Stimulated activated CD4-positive, alpha-beta T cell treated with anti-CD3 and anti-CD28 coated beads, Interleukin-1b, Interleukin-23, amount 100 ng/mL, for 1 hour (primary cell): ENCODE data around the gene KIAA0513.

Source experiments
- DNase-seq, 2 donors: peaks; one replicate each; pipeline ENCODE4 v3.0.0-alpha.2; 2020; ENCODE audit warnings: low read depth in 2 of 2

The KIAA0513 gene

DNA sequence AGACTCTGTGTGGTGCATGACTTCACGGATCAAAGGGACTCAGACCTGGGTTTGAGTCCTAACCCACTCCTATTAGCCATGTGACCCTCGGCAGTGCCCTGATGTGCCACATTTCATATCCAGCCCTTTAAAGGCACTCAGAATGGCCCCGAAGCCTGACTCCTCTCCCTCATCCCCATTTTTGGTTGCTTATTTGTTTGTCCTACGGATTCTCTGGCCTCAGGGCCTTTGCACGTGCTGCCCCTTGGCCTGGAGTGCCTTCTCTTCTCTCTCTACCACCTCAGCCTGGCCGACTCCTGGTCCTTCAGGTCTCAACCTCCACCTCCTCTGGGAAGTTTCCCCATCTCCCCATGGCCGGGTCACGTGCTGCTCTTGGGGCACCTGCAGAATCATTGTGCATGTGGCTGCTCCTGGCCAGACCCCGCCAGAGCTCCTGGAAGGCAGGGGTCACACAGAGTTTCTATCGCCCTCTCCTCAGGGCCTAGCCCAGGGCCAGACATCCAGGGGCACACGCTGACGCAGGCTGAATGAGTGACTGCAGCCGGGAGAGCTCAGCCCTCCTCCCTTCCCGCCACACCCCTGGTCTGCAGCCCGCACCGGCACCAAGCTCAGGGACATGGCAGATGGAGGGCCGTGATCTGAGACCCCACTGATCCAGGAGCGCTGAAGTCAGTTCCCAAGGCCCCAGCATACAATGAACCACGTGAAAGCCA lies 106.6 kb downstream of the KIAA0513 start:
- no peak for DNase-seq

DNA sequence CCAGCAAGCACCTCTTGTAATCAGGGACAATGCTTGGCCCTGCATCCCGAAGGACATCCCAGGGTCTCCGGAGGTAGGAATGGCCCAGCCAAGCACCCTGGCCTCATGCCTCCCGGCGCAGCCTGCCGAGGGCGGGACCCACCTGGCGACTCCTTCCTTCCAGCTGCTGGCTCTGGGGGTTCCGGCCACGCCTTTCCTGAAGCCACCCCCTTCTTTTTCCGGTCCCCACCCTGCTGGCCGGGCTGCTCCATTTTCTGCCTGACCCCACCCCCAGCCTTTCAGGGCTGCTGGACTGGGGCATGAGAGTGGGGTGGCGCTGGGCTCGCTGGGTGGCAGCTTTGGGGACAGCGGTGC lies 107.2 kb downstream of the KIAA0513 start:
- DNase-seq: no peak

DNA sequence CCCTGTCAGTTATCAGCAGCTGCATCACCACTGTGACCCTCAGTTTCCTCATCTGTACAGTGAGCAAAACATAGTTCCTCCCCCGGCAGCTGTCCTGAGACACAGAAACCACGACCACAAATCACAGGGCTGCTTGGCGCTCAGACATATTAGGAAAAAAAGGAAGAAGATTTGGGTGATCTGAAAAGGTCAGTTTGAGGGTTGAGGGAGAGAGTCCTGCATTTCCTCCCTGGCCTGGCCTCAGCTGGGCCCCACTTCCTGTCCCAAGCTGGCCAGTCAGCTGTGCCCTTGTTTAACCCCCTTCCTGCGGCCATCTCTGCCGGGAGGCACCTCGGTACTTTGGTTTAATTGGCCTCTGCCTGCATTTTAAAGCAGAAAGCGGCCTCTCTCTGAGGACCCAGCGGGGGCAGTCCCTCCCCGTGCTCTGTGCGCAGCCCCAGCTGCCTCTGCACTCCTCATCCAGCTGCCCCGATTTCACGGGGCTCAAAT lies 108.7 kb downstream of the KIAA0513 start:
- DNase-seq: no peak

DNA sequence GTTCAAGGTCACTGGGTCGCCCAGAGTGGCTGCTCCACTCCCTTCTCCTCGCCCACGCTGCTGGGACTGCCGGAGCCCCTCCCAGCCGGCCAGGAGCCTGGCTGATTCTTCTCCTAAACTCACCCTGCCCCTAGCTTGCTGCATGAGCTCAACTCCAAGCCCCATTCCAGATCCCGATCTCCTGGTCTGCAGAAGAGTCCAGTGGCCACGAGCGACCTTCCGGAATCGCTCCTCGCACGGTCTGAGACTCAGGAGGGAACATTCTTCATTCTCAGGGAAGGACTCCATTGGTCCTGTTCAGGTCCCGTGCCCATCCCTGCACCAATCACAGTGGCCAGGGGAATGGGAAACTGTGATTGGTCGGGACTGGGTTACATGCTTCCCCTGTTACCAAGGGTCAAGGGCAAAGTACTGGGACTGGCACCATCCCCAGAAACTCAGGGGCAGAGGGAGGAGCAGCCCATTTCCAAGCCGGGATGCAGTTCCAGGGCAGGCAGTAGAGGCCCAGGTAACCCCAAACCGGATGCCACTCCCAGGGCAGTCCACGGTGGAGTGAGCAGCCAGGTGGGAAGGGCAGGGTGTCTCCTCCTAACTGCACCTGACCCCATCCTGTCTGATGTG lies 109.2 kb downstream of the KIAA0513 start:
- DNase-seq: no peak

GRCh38 chr16:85137323-85138072 lies 109.9 kb downstream of the KIAA0513 start:
- no peak for DNase-seq

DNA sequence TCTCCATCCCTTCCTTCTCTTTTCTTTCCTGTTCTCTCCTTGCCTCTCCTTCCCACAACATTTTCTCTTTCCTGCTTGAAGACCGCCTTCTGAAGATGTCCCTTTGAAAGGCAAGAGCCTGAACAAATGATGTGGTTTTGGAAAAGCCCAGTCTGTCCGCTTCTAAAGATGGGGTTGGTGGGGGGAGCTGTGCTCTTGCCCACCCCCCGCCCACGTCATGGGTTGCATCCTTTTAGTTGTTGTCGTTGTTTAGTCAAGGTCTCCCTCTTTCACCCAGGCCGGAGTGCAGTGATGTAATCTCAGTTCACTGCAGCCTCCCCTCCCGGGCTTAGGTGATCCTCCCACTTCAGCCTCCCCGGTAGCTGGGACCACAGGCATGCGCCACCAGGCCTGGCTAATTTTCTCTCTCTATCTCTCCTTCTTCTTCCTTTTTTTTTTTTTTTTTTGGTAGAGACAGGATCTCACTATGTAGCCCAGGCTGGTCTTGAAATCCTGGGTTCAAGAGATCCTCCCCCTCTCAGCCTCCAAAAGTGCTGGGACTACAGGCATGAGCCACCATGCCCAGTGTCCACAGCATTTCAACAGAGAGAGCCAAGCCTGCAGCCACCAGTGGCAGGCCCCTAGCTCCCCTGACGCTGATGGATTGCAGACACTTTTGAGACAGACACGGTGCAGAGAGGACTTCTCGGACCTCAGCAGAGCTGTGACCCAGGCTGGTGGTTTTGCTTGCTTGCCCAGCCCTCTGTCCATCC lies 110.7 kb downstream of the KIAA0513 start:
- DNase-seq: no peak

- no peak for DNase-seq
Measured at GRCh38 chr16:85138825-85139627, 111.4 kb downstream of the KIAA0513 start.

DNA sequence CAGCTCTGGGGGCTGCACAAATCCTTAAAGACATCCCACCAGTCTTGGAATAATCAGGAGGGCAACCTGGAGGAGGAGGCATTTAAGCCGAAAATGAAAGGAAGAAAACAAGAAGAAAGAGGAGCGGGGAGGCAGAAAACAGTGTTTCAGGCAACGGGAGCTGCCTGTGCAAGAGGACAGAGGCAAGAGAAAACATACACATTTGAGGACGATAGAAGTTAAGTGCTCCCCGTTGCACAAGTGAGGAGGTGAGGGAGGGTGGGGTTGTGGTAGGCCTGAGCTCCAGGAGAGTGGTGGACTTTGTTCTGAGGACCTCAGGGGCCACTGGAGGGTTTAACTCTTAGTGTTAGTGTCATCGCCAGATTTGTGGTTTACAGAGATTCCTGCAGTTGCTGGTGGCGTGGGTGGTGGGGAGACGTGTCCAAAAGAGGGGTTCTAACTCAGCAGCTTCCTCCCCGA lies 112.3 kb downstream of the KIAA0513 start:
- no peak for DNase-seq

GRCh38 chr16:85140455-85141012 lies 112.9 kb downstream of the KIAA0513 start:
- no peak for DNase-seq

DNA sequence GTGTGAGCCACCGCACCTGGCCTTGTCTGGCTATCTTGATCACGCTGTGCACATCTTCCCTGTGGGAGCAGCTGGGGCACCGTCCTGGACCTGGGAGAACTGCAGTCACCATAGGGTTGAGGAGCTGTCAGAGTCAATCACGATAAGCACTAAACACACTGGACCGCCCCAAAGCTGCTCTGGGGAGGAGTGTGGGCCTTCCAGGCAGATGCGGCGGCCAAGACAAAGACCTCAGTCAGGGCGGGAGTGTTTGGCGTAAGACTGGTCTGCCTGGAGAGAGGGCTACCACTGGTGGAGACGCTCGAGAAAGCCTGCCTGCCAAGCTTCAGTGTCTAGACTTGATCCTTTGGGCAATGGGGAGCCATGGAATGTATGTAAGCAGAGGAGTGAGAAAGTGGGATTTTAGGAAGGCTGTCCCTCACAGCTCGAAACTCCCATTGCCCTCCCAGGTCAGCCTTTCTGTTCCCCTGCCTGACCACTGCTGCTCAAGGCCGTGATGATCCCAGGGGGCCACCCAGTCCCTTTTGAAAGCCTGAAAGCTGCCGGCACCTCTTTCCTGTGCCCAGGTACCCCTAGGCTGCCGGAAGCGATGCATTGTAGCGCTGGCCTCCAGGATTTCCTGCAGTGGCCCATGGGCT lies 114.0 kb downstream of the KIAA0513 start:
- no peak for DNase-seq

- DNase-seq: no peak
Measured at GRCh38 chr16:85142129-85142513, 114.5 kb downstream of the KIAA0513 start.

DNA sequence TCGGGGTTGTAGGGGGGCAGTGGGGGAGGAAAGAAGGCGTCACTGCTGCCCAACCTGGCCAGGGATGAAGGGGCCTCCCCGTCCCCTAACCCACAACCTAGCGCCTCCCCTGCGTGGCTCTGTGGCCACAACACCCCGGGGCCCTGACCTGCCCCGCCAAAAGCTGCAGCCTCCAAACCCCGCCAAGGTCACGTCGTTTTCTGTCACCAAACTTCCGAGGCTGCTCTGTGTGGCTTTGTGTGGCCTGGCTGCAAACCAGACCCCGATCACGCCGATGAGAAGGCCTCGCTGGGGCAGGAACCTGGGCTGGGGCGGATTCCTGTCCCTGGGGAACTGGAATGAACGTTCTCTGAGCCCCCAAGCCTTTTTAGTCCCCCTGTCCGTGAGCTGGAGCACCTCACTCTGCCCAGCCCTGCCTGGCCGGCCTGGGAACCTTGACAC lies 115.2 kb downstream of the KIAA0513 start:
- DNase-seq: no peak
